Dermis blood vessel endothelial cell (primary cell): Measurements from ENCODE around the gene NOS2. TPM values are rescaled to one million over a fixed set of nuclear protein-coding genes. Genes with fewer than 3 reads are reported as not detected.
"Not testable (repeated sequence)": the region's sequence is repeated elsewhere in the genome, so short reads cannot be mapped to it uniquely, and the experiment has no call there.

Experiments
- DNase-seq: peaks from one replicate; pipeline ENCODE4 v3.0.0; 2010
- total RNA-seq: library from RNA; depleted of rRNA; stranded (reverse); fragments of >200 nt; gene quantifications from 2 replicates; pipeline ENCODE4 v1.2.3, GENCODE V29; 2014

NOS2 gene
- total RNA-seq, 1 donor from 2014 or later, result 0.34 TPM

DNA sequence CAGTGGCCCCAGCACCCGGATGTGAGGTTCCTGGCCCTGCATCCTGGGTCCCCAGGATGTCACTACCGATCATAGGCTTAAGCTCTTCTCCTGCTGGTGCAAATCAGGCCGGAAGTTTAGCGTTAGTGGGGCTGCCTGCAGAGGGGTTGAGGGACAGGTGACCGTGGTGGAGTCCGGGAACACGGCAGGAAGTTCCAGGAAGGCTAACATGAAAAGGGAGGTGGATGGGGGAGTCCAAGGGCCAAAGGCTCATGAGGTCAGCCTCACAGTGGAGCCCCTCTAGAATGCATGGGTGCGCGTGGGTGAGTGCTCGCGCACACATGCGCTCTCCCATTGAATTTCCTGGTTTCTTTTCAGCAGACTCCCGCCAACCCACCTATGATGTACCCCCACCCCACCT, 46.6 kb downstream of the NOS2 start:
- not testable (repeated sequence) for DNase-seq

DNA sequence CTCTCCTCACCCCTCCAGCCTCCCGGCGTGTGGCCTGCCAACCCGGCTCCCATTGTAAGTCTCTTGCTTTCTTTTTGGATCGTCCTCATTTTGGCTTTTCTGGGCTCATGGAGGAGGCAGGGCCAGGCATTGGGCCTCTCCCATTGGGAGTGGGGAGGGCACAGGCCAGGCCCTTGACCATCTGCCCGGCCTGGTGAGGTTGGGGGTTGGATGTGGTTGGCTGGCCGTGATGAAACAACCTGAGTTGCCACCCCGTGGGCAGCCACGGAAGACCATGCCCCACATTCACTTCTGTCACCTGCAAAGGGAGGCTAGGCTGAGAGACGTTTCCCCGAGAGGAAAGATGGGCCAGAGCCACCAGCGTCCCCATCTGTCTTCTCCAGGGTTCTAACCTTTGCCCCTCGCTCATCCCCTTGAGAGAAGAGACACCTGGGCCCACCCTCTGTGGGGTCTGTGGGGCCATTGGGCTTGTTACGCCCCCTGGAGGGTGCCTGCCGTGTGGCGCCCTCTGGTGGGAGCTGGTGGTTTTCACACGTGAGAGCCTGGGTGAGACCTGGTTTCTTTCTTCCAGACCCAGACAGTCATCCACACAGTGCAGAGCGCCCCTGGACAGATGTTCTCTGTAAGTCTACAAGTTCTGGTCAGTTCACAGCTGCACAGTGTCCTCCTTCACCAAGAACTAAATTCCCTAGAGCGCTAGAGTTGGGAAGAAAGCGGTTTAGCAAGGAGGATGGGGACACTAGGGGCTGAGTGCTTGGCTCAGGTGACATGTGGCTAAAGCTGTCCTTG, 47.3 kb downstream of the NOS2 start:
- not testable (repeated sequence) for DNase-seq

DNA sequence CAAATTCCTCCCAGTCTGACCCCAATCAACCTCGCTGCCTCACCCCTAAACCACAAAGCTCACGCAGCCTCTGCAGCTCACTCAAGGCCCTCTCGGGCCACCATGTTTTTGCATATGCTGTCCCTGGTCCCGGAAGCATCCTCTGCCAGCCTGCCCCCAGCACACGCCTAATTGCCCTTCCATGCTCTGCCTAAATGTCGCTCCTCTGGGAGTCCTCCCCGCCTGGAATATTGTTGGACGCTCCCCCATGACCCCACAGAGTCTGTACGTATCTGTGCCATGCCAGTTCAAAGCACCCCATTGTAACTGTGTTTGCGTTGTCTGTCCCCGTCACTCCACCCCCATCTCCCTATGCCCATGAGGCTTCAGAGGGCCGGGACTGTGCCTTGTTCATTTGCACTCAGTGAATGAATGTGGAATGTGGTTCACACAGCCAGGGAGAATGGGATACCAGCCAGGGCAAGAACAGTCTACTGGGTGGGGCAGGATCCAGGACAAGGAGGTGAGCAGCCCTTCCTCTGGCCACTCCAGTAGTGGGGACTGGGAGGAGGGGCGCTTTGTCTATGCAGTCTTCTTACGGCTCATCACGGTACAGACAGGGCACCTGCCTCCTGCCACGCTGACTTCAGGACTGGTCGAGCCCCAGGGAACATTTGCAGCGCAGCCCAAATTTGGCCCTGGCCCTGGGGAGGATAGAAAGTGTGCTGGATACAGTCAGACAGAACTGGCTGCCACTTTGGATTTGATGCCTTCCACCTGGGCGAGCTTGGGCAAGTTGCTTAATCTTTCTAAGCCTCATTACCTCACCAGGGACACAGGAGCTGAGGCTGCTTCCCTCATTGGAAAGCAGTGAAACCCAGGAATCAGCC, 48.5 kb downstream of the NOS2 start:
- DNase-seq, result no peak

DNA sequence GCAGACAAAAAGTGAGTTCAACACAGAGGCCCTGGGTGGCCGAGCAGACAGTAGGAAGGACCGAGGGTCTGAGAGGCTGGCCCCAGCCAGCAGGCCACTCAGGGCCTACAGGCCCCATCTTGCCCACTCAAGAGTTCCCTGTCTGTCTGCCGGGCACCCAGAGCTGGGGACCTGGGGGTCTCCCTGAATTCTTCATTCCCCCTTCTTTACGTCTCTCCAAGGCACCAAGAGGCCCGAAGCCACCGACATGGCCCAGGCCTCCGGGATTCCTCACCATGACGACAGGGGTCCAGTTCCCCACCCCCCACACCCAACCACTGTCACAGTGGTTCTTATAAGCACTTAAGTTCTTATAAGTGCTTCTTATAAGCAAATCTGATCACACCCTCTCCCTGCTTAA, 49.2 kb downstream of the NOS2 start:
- DNase-seq, result no peak

DNA sequence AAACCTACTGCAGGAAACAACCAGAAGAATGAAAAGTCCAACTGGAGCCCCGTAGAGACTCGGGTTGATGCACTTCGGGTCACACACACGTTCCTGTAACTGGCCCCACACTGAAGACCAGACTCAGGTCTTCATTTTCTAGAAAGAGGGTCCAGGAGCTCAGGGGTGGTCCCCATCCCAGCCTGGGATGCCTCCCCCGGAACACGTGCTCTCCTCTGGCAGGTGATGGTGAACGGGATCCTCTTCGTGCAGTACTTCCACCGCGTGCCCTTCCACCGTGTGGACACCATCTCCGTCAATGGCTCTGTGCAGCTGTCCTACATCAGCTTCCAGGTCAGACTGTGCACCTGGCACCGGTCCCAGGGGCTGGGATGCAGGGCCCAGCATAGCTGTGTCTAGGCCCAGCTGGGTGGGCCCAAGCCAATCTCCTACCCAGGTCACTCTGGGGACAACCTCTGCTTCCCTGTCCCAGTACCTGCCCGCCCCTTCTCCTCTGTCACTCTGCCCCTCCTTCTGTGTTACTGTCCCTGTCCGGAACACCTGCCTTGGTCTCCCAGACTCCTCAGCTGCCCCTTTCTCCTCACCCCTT, 50.7 kb downstream of the NOS2 start:
- not testable (repeated sequence) for DNase-seq

DNA sequence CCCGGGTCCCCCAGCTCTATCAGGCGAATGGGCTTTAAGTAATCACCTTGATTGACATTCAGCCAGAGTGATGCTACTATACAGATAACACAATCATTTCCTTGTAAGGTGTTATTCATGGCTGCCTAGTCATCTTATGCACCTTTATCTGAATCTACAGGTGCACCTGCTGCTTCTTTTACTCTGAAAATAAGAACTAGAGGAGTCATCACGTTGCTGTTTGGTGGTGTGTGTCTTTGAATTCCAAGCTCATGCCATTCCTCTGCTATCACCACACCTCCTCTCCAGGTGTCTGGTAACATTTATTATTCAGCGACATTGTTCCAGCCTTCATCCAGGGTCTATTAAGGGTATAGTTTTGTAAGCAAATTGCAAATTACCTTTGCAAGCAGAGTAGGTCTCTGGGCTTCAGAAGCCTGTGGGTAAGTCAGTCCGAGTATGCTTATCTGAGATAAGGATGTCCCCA, 51.9 kb downstream of the NOS2 start:
- no peak for DNase-seq

DNA sequence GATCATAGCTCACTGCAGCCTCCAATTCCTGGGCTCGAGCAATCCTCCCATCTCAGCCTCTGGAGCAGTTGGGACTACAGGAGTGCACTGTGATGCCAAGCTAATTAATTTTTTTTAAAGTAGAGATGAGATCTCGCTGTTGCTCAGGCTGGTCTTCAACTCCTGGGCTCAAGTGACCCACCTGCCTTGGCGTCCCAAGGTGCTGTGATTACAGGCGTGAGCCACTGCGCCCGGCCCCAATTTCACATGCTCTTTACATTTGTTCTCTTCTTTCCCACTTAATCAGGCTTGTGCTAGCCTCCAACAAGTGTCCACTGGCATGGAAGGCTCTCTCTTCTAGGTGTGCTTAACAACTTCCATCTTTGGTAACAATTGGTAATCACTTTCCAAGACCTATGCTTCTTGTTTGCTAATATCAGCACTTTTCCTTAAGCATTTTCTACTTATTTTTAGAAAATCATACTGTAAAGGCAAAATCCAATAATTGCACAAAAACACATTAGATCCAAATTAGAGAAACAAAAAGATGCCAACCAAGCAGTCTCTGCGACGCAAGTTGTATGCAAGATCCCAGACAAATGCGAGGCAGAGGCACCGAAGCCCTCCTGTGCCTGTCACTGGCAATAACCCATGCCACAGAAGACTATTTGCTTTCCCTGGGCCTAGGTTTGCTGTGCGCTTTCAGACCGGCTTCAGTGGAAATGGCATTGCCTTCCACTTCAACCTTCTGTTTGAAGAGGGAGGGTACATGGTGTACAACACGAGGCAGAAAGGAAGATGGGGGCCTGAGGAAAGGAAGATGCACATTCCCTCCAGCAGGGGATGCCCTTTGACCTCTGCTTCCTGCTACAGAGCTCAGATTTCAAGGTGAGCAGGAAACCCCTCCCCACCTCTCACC, 52.6 kb downstream of the NOS2 start:
- DNase-seq, result no peak

DNA sequence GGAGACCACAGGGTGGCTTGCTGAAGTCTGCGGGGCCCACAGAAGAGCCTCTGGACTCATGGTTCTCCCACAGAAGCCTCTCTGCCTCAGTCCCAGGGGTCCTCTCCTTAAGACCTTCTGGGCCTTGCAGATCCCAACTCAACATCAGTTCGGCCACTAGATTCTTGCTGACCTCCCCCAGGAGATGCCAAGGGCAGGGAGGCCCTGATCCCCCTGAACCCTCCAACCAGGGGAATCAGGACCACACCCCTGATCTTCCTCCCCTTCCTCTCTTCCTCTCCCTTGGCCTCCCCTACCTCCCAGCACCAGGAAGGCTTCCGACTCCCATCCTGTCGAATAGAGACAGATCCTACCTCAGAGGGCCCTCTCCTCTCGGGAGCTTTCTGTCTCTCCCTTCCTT, 53.4 kb downstream of the NOS2 start:
- no peak for DNase-seq

DNA sequence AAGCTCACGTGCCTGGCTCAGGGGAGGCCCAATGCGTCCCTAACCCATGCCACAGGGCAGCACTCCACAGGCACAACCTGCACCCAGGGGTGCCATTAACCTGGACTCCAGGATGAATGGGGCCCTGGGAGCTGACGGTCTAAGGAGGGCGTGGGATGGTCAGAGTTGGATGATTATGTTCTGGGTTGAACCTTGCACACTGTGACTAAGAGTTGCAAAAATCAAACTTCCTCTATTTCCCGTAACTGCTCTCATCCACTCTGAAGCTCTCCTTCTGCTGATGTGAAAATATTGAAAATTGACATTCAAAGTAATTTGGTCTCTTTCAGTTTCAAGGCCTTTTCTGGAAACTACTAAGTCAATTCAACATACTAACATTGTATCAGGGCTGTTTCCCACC, 54.0 kb downstream of the NOS2 start:
- not testable (repeated sequence) for DNase-seq

DNA sequence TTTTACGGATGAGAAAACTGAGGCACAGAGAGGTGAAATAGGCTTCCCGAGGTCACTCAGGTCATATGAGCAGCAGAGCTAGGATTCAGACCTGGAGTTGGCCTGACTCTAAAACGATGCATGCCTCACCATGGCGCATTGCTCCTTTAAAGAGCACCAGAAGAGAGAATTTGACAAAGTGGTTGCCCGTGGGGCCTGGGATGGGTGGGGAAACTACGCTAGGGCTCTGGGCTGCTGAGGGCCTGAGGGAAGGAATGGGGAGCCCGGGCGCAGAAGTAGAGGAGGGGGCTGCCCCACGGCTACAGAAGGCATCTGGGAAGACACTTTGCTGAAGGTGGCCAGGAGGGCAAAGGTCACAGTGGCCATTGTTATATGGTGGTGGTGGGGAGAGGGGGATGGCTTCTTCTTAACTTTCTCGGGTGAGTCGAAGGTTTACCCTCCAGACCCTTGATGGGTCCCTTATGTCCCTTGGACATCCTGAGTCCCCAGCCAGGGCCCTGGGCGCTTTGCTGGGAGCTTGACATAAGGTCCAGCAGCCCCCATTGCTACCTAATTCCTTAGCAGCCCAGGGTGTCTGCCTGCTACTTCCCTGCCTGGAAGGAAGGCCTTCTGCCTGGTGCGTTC, 55.0 kb downstream of the NOS2 start:
- DNase-seq, result not testable (repeated sequence)

DNA sequence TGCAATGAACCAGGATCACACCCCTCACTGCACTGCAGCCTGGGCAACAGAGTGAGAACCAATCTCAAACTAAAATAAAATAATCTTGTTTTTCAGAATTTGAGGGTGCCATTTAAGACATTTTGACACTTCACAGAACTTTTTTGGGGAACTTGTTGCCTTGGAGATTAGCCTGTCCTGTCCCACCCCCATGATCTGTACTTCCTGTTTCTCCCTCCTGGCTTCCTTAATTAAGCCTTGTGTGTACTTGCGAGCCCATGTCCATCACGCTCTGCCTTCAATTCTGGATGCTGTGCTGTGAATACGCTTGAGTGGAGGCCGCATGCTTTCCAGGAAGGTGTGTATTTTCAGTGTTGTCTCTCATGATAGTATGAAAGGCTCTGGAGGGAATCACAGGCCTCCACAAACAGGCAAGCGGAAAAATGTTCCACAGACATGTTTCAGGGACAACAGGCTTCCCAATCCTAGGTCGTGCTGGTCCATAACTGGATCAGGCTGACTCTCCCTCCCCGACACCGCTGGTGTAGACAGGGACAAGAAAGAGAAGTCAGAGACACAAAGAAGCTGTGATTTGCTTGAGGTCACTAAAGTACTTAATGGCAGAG, 56.9 kb downstream of the NOS2 start:
- DNase-seq, result no peak

DNA sequence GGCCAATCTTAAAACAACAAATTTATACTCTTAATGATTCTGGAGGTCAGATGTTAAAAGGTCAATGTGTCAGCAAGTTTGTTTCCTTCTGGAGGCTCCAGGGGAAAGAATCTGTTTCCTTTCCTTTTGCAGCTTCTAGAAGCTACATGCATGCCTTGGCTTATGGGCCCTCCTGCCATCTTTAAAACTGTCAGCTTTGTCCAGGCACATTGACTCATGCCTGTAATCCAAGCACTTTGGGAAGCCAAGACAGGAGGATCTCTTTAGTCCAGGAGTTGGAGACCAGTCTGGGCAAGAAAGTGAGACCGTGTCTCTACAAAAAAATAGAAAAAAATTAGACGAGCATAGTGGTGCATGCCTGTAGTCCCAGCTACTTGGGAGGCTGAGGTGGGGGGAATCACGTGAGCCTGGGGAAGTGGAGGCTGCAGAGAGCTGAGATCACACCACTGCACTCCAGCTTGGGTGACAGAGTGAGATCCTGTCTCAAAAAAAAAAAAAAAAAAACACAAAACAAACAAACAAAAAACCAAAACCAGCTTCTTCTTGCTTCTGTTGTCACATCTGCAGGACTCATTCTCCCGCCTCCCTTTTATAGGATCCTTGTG, 58.3 kb downstream of the NOS2 start:
- no peak for DNase-seq

DNA sequence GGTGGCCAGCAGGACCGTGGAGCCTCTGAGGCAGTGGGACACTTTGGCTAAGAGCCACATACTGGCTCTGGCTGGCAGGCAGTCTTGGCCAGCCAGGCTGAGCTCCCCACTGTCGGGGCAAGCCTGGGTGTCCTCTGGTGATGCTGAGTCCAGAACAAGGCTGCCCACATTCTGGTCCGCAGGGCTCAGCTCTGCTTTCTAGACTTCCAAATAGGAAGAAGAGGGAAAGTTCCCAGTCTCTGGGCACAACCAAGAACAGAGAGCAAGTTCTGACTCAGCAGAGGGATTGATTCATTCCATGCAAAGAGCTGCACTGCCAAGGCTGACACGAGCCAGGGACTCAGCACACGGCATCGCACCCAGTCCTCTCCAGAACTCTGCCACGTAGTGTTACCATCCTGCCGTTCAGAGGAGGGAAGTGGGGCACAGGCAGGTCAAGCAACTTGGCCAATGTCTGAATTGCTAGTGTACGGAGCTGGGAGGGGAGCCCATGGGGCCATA, 58.9 kb downstream of the NOS2 start:
- peak; percentile 51 for DNase-seq

DNA sequence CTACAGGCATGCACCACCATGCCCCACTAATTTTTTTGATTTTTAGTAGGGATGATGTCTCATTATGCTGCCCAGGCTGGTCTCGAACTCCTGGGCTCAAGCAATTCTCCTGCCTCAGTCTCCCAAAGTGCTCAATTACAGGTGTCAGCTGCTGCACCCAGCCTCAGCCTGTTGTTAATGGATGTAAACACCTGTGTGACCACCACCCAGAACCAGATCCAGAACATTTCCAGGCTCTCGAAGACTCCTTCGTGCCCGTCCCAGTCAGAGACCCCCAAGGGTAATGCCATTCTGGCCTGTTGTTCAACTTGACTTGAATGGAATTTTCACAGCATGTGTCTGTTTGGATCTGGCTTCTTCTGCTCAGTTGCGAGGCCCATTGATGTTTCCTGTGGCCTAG, 59.8 kb downstream of the NOS2 start:
- not testable (repeated sequence) for DNase-seq

DNA sequence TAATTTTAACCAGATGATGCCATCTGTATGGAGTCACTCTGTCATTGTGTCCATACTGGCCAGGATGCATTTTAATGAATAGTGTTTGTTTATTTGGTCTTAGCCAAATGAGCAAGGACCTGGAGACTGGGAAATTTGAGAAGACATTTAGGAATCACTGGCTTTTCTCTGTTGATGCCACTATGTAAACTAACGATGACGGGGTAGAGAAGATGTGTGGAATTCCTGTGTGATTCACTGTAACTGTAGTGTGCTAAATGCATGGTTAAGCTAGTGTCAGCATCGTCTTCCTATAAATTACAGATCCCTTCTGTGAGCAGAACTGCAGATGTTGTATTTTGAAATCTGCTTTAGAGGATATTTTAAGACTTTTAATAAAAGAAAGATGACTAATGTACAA, 66.6 kb downstream of the NOS2 start:
- DNase-seq, result no peak

DNA sequence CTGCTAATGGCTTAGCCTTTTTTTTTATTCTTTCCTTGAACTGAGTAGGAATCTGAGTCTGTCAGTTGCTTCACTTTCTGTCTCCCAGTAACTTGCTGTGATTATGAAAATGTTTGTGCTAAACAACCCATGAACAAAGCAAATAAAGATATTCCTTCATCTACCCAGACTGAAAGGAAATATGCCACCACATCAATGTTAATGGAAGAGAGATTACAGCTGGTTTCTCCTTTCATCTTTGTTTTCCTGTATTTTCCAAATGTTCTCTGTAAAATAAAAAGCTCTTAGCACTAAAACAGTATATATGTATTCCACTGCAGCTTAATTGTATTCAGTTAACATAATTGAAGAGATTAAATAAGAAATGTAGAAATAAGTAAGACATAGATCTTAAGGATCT, 67.6 kb downstream of the NOS2 start:
- DNase-seq, result not testable (repeated sequence)

DNA sequence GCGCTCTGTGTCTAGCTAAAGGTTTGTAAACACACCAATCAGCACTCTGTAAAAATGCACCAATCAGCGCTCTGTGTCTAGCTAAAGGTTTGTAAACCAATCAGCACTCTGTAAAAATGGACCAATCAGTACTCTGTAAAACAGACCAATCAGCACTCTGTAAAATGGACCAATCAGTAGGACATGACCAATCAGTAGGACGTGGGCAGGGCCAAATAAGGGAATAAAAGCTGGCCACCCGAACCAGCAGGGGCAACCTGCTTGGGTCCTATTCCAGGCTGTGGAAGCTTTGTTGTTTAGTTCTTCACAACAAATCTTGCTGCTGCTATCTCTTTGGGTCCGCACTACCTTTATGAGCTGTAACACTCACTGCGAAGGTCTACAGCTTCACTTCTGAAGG, 74.3 kb downstream of the NOS2 start:
- not testable (repeated sequence) for DNase-seq

DNA sequence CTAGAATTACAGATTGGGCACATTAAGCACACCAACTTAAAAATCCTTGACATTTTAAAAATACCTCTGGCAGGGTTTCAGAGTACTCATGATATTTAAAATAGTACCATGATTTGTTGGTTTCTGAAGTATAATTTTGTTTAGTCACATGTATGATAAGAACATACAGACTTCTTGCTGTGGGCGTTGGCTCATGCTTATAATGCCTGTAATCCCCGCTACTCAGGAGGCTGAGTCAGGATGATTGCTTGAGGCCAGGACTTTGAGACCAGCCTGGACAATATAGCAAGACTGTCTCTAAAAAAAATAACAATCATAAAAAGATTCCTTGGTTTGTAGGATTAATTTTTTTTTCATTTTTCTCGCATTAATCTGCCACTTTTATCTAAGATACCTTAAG, 78.5 kb downstream of the NOS2 start:
- DNase-seq, result no peak
